BLaER1 (cell line): Measurements from ENCODE around the gene STAM.

Experiments used
- H3K27ac ChIP-seq: shearing (Covaris generic); formaldehyde crosslinking; 2 replicates; pipeline ENCODE4 v1.8.1; 2022
- H3K27me3 ChIP-seq: shearing (Covaris generic); formaldehyde crosslinking; 2 replicates; pipeline ENCODE4 v1.8.1; 2022
- H3K36me3 ChIP-seq: shearing (Covaris generic); formaldehyde crosslinking; 2 replicates; pipeline ENCODE4 v1.8.1; 2022
- H3K4me1 ChIP-seq: shearing (Covaris generic); formaldehyde crosslinking; 2 replicates; pipeline ENCODE4 v1.8.1; 2022
- H3K4me2 ChIP-seq: shearing (Covaris generic); formaldehyde crosslinking; 2 replicates; pipeline ENCODE4 v1.8.1; 2022
- H3K4me3 ChIP-seq: shearing (Covaris generic); formaldehyde crosslinking; 2 replicates; pipeline ENCODE4 v1.8.1; 2022
- H3K9ac ChIP-seq: shearing (Covaris generic); formaldehyde crosslinking; 2 replicates; pipeline ENCODE4 v1.8.1; 2022
- H3K9me3 ChIP-seq: shearing (Covaris generic); formaldehyde crosslinking; 2 replicates; pipeline ENCODE4 v1.8.1; 2022
- H4K20me1 ChIP-seq: shearing (Covaris generic); formaldehyde crosslinking; 2 replicates; pipeline ENCODE4 v1.8.1; 2022
- Cebpa-rat ChIP-seq: shearing (Covaris generic); IDR thresholded peaks from 2 replicates; pipeline ENCODE4 v1.8.1; 2022

STAM gene

DNA sequence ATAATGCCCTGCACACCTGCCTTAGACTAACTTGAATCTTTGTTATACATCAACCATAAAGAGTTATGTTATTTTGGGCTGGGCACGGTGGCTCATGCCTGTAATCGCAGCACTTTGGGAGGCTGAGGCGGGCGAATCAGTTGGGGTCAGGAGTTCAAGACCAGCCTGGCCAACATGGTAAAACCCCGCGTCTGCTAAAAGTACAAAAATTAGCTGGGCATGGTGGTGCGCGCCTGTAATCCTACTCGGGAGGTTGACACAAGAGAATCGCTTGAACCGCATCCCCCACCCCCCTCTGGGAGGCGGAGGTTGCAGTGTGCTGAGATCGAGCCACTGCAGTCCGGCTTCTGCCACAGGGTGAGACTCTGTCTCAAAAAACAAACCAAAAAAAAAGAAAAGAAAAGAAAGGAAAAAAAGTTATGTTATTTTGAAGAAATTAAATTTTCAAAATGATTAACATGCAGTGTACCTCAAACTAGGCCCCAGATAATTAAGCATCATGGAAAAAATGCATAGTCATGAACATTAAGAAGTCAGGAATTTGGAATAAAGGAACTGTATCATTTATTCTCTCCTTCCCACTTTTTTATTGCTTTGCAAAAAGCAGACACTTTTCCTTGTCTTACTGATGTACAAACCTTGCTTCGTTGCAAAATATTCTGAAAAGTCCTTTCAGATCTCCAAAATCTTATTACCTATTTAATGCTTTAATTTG lies 43.3 kb downstream of the STAM start:
- peaks cover 8% of the 10 kb centered on the region for H3K4me1 ChIP-seq
- TF ChIP-seq Cebpa-rat, result no peak
- peaks cover 50% of the 10 kb centered on the region for H3K36me3 ChIP-seq
- no peak overlapping the region for H3K4me2 ChIP-seq
- no peak overlapping the region for H3K27ac ChIP-seq
- peaks cover 9% of the 10 kb centered on the region; the same call in 1 of the 2 replicates for H3K9me3 ChIP-seq
- no peak overlapping the region for H3K9ac ChIP-seq
- no peaks in the 10 kb centered on the region; the same call in 1 of the 2 replicates for H4K20me1 ChIP-seq
- no peaks in the 10 kb centered on the region for H3K27me3 ChIP-seq
- H3K4me3 ChIP-seq, result no peak overlapping the region

GRCh38 chr10:17689137-17689536 lies 45.2 kb downstream of the STAM start:
- Histone ChIP-seq H3K36me3 (peaks cover 61% of the 10 kb centered on the region), H3K27ac (no peak overlapping the region), H3K4me1 (peaks cover 5% of the 10 kb centered on the region; the same call in 1 of the 2 replicates), H4K20me1 (no peaks in the 10 kb centered on the region; the same call in 1 of the 2 replicates), H3K9me3 (peaks cover 5% of the 10 kb centered on the region; the same call in 1 of the 2 replicates), H3K4me3 (no peak overlapping the region), H3K4me2 (no peak overlapping the region), H3K27me3 (no peaks in the 10 kb centered on the region), H3K9ac (no peak overlapping the region)
- TF ChIP-seq Cebpa-rat, result no peak

DNA sequence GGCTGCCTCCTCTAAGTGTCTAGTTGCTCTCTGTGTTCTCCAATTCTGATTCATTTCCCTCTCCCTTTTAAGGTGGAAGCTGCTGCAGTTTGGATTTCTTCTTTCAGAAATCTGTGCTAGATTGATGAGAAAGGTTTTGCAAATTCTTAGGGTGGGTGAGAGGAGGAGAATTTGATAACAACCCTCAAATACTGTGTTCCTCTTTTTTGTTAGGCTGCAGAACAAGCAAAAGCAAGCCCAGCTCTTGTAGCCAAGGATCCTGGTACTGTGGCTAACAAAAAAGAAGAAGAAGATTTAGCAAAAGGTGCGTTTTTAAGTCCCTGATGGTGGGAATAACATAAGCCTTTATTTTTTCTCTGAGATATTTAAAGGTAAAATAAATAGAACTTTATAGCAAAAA lies 49.1 kb downstream of the STAM start:
- peaks cover 5% of the 10 kb centered on the region; the same call in 1 of the 2 replicates for H3K4me1 ChIP-seq
- TF ChIP-seq Cebpa-rat, result no peak
- H3K27me3 ChIP-seq, result no peaks in the 10 kb centered on the region
- no peak overlapping the region for H3K4me3 ChIP-seq
- H4K20me1 ChIP-seq, result no peaks in the 10 kb centered on the region
- no peaks in the 10 kb centered on the region for H3K9me3 ChIP-seq
- H3K4me2 ChIP-seq, result no peak overlapping the region
- no peak overlapping the region for H3K27ac ChIP-seq
- no peak overlapping the region for H3K9ac ChIP-seq
- H3K36me3 ChIP-seq, result peaks cover 69% of the 10 kb centered on the region

GRCh38 chr10:17698696-17699095 lies 54.7 kb downstream of the STAM start:
- H3K4me3 ChIP-seq, result no peak overlapping the region
- no peaks in the 10 kb centered on the region for H3K4me1 ChIP-seq
- peaks cover 62% of the 10 kb centered on the region for H3K36me3 ChIP-seq

DNA sequence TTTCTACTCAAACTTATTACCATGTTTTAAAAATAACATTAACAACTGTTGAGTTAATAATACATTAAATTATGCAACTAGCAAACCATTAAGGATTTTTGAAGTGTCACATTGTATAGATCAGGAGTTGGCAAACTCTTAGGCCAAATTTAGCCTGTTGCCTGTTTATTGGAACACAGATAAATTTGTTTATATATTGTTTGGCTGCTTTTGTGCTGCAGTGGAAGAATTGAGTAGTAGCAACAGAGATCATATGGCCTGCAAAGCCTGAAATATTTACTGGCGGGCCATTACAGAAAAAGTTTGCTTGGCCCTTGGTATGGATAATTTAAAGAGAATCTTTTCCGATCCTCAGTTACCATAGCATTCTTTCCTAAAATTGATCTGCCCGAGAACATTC lies 57.4 kb downstream of the STAM start:
- no peak for TF ChIP-seq Cebpa-rat
- no peaks in the 10 kb centered on the region for H3K4me1 ChIP-seq
- no peak overlapping the region for H3K4me2 ChIP-seq
- H3K27me3 ChIP-seq, result no peaks in the 10 kb centered on the region
- H4K20me1 ChIP-seq, result no peaks in the 10 kb centered on the region
- no peak overlapping the region for H3K4me3 ChIP-seq
- H3K27ac ChIP-seq, result no peak overlapping the region
- no peak overlapping the region for H3K9ac ChIP-seq
- H3K9me3 ChIP-seq, result no peaks in the 10 kb centered on the region
- H3K36me3 ChIP-seq, result peaks cover 72% of the 10 kb centered on the region

More at GRCh38 chr10:17698696-17699095, 54.7 kb downstream of the STAM start:
- TF ChIP-seq Cebpa-rat, result no peak
- H4K20me1 ChIP-seq, result no peaks in the 10 kb centered on the region
- no peak overlapping the region for H3K9ac ChIP-seq
- no peak overlapping the region for H3K4me2 ChIP-seq
- H3K27ac ChIP-seq, result no peak overlapping the region
- H3K9me3 ChIP-seq, result no peaks in the 10 kb centered on the region
- H3K27me3 ChIP-seq, result no peaks in the 10 kb centered on the region

GRCh38 chr10:17703706-17704105 lies 59.8 kb downstream of the STAM start:
- no peak for TF ChIP-seq Cebpa-rat
- Histone ChIP-seq H3K4me1 (no peaks in the 10 kb centered on the region), H4K20me1 (no peaks in the 10 kb centered on the region), H3K27ac (no peak overlapping the region), H3K4me2 (no peak overlapping the region), H3K9me3 (no peaks in the 10 kb centered on the region), H3K36me3 (peaks cover 74% of the 10 kb centered on the region), H3K27me3 (no peaks in the 10 kb centered on the region), H3K9ac (no peak overlapping the region), H3K4me3 (no peak overlapping the region)

- H3K27me3 ChIP-seq, result no peaks in the 10 kb centered on the region
- H3K4me2 ChIP-seq, result no peak overlapping the region
- H3K27ac ChIP-seq, result no peak overlapping the region
- H3K36me3 ChIP-seq, result peaks cover 92% of the 10 kb centered on the region
- H3K4me3 ChIP-seq, result no peak overlapping the region
- peaks cover 9% of the 10 kb centered on the region for H3K4me1 ChIP-seq
- H4K20me1 ChIP-seq, result no peaks in the 10 kb centered on the region
- no peak overlapping the region for H3K9ac ChIP-seq
- H3K9me3 ChIP-seq, result no peaks in the 10 kb centered on the region
- TF ChIP-seq Cebpa-rat, result no peak
These were observed 64.9 kb downstream of the STAM start for GRCh38 chr10:17708821-17709220.

DNA sequence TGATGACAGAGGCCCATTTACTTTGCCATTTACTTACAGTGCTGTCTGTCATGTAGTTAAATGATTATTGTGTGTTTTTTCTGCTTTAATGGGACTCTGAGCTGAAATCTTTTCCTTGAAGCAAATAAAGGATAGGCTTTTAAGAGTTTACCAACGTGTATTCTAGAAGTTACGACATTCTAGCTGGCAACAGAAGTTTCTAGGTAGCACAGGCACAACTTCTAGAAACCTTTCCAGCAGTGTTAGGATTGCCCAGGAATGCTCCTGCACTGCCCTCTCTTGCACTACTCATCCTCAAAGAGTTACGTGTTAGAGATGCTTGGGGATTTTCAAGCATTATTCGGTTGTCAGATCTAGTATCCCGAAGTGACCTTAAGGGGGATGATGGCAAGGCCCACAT lies 65.5 kb downstream of the STAM start:
- peaks cover 92% of the 10 kb centered on the region for H3K36me3 ChIP-seq
- no peak overlapping the region for H3K9ac ChIP-seq
- TF ChIP-seq Cebpa-rat, result no peak

GRCh38 chr10:17710181-17710580 lies 66.2 kb downstream of the STAM start:
- H3K4me3 ChIP-seq, result no peak overlapping the region

More for the DNA sequence above, 65.5 kb downstream of the STAM start:
- no peak overlapping the region for H3K4me3 ChIP-seq
- H3K4me2 ChIP-seq, result no peak overlapping the region
- H3K4me1 ChIP-seq, result peaks cover 9% of the 10 kb centered on the region
- H3K27ac ChIP-seq, result no peak overlapping the region
- no peaks in the 10 kb centered on the region for H3K9me3 ChIP-seq
- no peaks in the 10 kb centered on the region for H3K27me3 ChIP-seq
- no peaks in the 10 kb centered on the region for H4K20me1 ChIP-seq

DNA sequence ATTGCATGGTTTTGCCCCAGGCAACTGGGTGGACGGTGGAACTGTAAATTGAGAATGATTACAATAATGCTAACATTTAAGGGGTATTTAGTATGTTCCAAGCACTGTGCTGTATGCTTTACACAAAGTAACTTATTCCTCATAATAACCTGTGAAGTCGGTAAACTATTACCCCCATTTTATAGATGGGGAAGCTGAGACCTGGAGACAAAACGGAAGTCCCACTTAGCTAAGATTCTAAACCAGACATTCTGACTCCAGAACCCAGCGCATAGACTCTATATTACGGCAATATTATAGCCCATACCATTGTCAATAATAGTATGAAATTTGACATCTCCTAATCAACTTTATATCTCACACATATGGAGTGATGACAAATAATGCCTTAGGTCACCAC lies 68.1 kb downstream of the STAM start:
- Histone ChIP-seq H3K4me2 (no peak overlapping the region), H3K9me3 (peaks cover 4% of the 10 kb centered on the region), H3K4me1 (peaks cover 9% of the 10 kb centered on the region), H3K36me3 (peaks cover 86% of the 10 kb centered on the region), H3K27me3 (no peaks in the 10 kb centered on the region), H4K20me1 (no peaks in the 10 kb centered on the region), H3K27ac (no peak overlapping the region), H3K9ac (no peak overlapping the region), H3K4me3 (no peak overlapping the region)
- no peak for TF ChIP-seq Cebpa-rat

More at GRCh38 chr10:17710181-17710580, 66.2 kb downstream of the STAM start:
- no peak overlapping the region for H3K27ac ChIP-seq
- H3K9ac ChIP-seq, result no peak overlapping the region
- no peak for TF ChIP-seq Cebpa-rat
- H4K20me1 ChIP-seq, result no peaks in the 10 kb centered on the region
- no peaks in the 10 kb centered on the region for H3K27me3 ChIP-seq
- no peak overlapping the region for H3K4me2 ChIP-seq
- peaks cover 9% of the 10 kb centered on the region for H3K4me1 ChIP-seq
- H3K9me3 ChIP-seq, result no peaks in the 10 kb centered on the region
- H3K36me3 ChIP-seq, result peaks cover 94% of the 10 kb centered on the region
